GM23338 (cell line): ENCODE data around the gene KCNJ6. TPM values are rescaled to one million over a fixed set of nuclear protein-coding genes. Genes with fewer than 3 reads are reported as not detected.
"Not testable (repeated sequence)": the region's sequence is repeated elsewhere in the genome, so short reads cannot be mapped to it uniquely, and the experiment has no call there.

ENCODE experiments used
- ATAC-seq: fragments of 200-7000 bp; cut with Tn5 transposase; 3 replicates; pipeline ENCODE4 v1.9.1; 2020
- DNase-seq: peaks from one replicate; pipeline ENCODE4 v3.0.0-alpha.2; 2015; ENCODE audit warnings: low spot score
- H2AFZ ChIP-seq: fragments of 200-600 bp; sonication (generic); 2 replicates; pipeline ENCODE4 v1.8.0; 2016; ENCODE audit warnings: antibody characterized with exemption, mild to moderate bottlenecking, moderate library complexity
- H3F3A ChIP-seq: fragments of 200-600 bp; sonication (generic); replicated peaks from 2 replicates; pipeline ENCODE4 v1.8.0; 2017; ENCODE audit warnings: antibody characterized with exemption, mixed run types, low read depth
- H3K27ac ChIP-seq: fragments of 200-600 bp; sonication (generic); 2 replicates; pipeline ENCODE4 v1.6.1; 2016; ENCODE audit warnings: low read depth
- H3K27me3 ChIP-seq: fragments of 200-600 bp; sonication (generic); 2 replicates; pipeline ENCODE4 v1.8.0; 2016; ENCODE audit warnings: mild to moderate bottlenecking, mixed run types, moderate library complexity; ENCODE audit not compliant: insufficient read depth
- H3K36me3 ChIP-seq: fragments of 200-600 bp; sonication (generic); 2 replicates; pipeline ENCODE4 v1.8.0; 2016; ENCODE audit warnings: mild to moderate bottlenecking; ENCODE audit not compliant: insufficient read depth
- H3K4me1 ChIP-seq: fragments of 200-600 bp; sonication (generic); 2 replicates; pipeline ENCODE4 v1.8.0; 2016; ENCODE audit warnings: mild to moderate bottlenecking, moderate library complexity; ENCODE audit not compliant: insufficient read depth
- H3K4me2 ChIP-seq: fragments of 200-600 bp; sonication (generic); 2 replicates; pipeline ENCODE4 v1.7.1; 2017; ENCODE audit warnings: mixed run types
- H3K4me3 ChIP-seq: fragments of 200-600 bp; sonication (generic); 2 replicates; pipeline ENCODE4 v1.6.1; 2016; ENCODE audit warnings: mixed run types
- H3K79me2 ChIP-seq: fragments of 200-600 bp; sonication (generic); replicated peaks from 2 replicates; pipeline ENCODE4 v1.8.0; 2017; ENCODE audit warnings: mild to moderate bottlenecking; ENCODE audit not compliant: insufficient read depth
- H3K9me2 ChIP-seq: fragments of 200-600 bp; sonication (generic); 2 replicates; pipeline ENCODE4 v1.8.0; 2017; ENCODE audit not compliant: insufficient read depth
- H4K20me1 ChIP-seq: fragments of 200-600 bp; sonication (generic); replicated peaks from 2 replicates; pipeline ENCODE4 v1.8.0; 2017; ENCODE audit warnings: mild to moderate bottlenecking; ENCODE audit not compliant: insufficient read depth
- H3K27ac Mint-ChIP-seq: 2 replicates; pipeline ENCODE4 v1.8.0; 2020; ENCODE audit warnings: inconsistent platforms, mild to moderate bottlenecking, moderate library complexity, mixed read lengths
- H3K27me3 Mint-ChIP-seq: 3 replicates; pipeline ENCODE4 v1.8.0; 2022; ENCODE audit warnings: low read depth, mild to moderate bottlenecking, moderate library complexity, mixed read lengths, inconsistent platforms; ENCODE audit not compliant: insufficient read depth, poor library complexity
- H3K36me3 Mint-ChIP-seq: 3 replicates; pipeline ENCODE4 v1.8.0; 2021; ENCODE audit warnings: low read depth, mild to moderate bottlenecking, inconsistent platforms, moderate library complexity, mixed read lengths
- H3K4me1 Mint-ChIP-seq: 3 replicates; pipeline ENCODE4 v1.8.0; 2020; ENCODE audit warnings: mild to moderate bottlenecking, inconsistent platforms, mixed read lengths
- H3K4me3 Mint-ChIP-seq: 3 replicates; pipeline ENCODE4 v1.8.0; 2021; ENCODE audit warnings: moderate library complexity, mild to moderate bottlenecking, inconsistent platforms, mixed read lengths
- H3K9me3 Mint-ChIP-seq: 3 replicates; pipeline ENCODE4 v1.8.0; 2020; ENCODE audit warnings: moderate library complexity, mild to moderate bottlenecking, inconsistent platforms, mixed read lengths
- CREB1 ChIP-seq: fragments of 250-450 bp; sonication (Bioruptor Pico); IDR thresholded peaks from 2 replicates; pipeline ENCODE4 v1.5.0; 2020; ENCODE audit warnings: low read depth, mild to moderate bottlenecking, moderate library complexity
- EZH2 ChIP-seq: fragments of 200-600 bp; sonication (generic); IDR thresholded peaks from one replicate; pipeline ENCODE4 v1.8.0; 2017; ENCODE audit warnings: antibody characterized with exemption, mild to moderate bottlenecking, low read depth; ENCODE audit not compliant: unreplicated experiment
- JUNB ChIP-seq: IDR thresholded peaks from one replicate; pipeline ENCODE4 v1.6.1; 2016; ENCODE audit warnings: antibody characterized with exemption; ENCODE audit not compliant: unreplicated experiment
- NANOG ChIP-seq: IDR thresholded peaks from 2 replicates; pipeline ENCODE4 v1.6.1; 2016; ENCODE audit warnings: antibody characterized with exemption, borderline replicate concordance
- POLR2AphosphoS5 ChIP-seq: IDR thresholded peaks from 2 replicates; pipeline ENCODE4 v1.6.1; 2016; ENCODE audit warnings: antibody characterized with exemption, low read depth
- REST ChIP-seq: IDR thresholded peaks from one replicate; pipeline ENCODE4 v1.6.1; 2018; ENCODE audit warnings: antibody characterized with exemption; ENCODE audit not compliant: unreplicated experiment
- STAT1 ChIP-seq: IDR thresholded peaks from one replicate; pipeline ENCODE4 v1.6.1; 2016; ENCODE audit warnings: antibody characterized with exemption; ENCODE audit not compliant: unreplicated experiment
- ZNF114 ChIP-seq: fragments of 250-450 bp; sonication (Bioruptor Pico); IDR thresholded peaks from 2 replicates; pipeline ENCODE4 v1.5.0; 2020; ENCODE audit warnings: mild to moderate bottlenecking, moderate library complexity
- ZNF331 ChIP-seq: fragments of 250-450 bp; sonication (Bioruptor Pico); IDR thresholded peaks from 2 replicates; pipeline ENCODE4 v1.5.0; 2020; ENCODE audit warnings: low read depth, mild to moderate bottlenecking, moderate library complexity
- polyA plus RNA-seq: library from polyadenylated mRNA; unstranded; fragments of >200 nt; fragmentation: Nextera tagmentation; extraction: Ambion mirVana; gene quantifications from 2 replicates; pipeline ENCODE4 v1.2.1, GENCODE V29; 2016
- total RNA-seq: library from RNA; depleted of rRNA; stranded (reverse); fragments of >200 nt; shearing (Covaris generic); gene quantifications from 2 replicates; pipeline ENCODE4 v1.2.3, GENCODE V29; 2014
- TF ChIP-seq, protein P1 (sequence below), 2 experiments: fragments of 200-600 bp in 1 of 2; sonication (generic) in 1 of 2; conservative IDR thresholded peaks; 2 replicates each; pipeline versions ENCODE4 v1.5.1 to v1.6.1; 2016 to 2017; ENCODE audit warnings: antibody characterized with exemption in 2 of 2, low read depth in 2 of 2, mild to moderate bottlenecking in 2 of 2, moderate library complexity in 1 of 2

KCNJ6 gene
- total and polyA plus RNA-seq, 2 experiments from 2014 or later = 0.48 to 0.52 TPM

DNA sequence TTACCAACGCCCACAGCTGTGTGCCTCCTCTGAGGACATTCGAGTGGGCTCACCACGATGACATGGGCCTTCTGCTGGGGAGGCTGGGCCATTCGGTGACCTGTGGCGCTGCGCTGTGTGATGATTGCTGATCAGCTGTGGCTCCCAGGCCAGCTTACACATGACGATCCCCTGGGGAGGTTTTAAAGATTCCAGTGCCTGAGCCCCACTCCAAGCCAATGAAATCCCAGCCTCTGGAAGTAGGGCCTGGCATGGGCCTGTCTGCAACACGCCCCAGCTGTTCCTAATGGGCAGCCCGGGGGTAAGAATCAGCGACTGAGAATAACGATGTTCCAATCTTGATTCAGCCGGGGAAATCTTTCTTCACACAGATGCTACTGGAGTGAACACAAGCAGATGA is 153.7 kb downstream of the KCNJ6 start (continued):
- TF ChIP-seq REST (no peak), JUNB (no peak), ZNF114 (no peak), EZH2 (no peak), POLR2AphosphoS5 (no peak), ZNF331 (CRISPR knock-in tag) (no peak), CREB1 (CRISPR knock-in tag) (no peak)

DNA sequence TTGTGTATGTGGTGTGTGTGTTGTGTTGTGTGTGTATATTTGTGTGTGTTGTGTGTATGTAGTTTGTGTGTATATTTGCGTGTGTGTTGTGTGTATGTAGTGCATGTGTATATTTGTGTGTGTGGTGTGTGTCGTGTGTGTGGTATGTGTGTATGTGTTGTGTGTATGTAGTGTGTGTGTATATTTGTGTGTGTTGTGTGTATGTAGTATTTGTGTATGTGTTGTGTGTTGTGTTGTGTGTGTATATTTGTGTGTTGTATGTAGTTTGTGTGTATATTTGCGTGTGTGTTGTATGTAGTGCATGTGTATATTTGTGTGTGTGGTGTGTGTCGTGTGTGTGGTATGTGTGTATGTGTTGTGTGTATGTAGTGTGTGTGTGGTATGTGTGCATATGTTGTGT is 154.9 kb downstream of the KCNJ6 start:
- not testable (repeated sequence) for DNase-seq, H2AFZ ChIP-seq, H3K4me3 ChIP-seq, H4K20me1 ChIP-seq, ATAC-seq, H3K4me1 ChIP-seq, H3K36me3 Mint-ChIP-seq, H3K79me2 ChIP-seq, H3K4me3 Mint-ChIP-seq, H3K4me1 Mint-ChIP-seq, H3K27ac ChIP-seq, H3K27ac Mint-ChIP-seq, H3K36me3 ChIP-seq, H3K4me2 ChIP-seq, H3K9me3 Mint-ChIP-seq, H3K27me3 ChIP-seq, H3F3A ChIP-seq, H3K9me2 ChIP-seq
- peaks cover 10% of the 10 kb centered on the region for H3K27me3 Mint-ChIP-seq

GRCh38 chr21:37759777-37760176 is 156.5 kb downstream of the KCNJ6 start:
- Mint-ChIP-seq H3K4me1 (peaks cover 16% of the 10 kb centered on the region), H3K27ac (no peak overlapping the region)
- TF ChIP-seq CREB1 (CRISPR knock-in tag) = no peak
- TF ChIP-seq, protein P1, sequence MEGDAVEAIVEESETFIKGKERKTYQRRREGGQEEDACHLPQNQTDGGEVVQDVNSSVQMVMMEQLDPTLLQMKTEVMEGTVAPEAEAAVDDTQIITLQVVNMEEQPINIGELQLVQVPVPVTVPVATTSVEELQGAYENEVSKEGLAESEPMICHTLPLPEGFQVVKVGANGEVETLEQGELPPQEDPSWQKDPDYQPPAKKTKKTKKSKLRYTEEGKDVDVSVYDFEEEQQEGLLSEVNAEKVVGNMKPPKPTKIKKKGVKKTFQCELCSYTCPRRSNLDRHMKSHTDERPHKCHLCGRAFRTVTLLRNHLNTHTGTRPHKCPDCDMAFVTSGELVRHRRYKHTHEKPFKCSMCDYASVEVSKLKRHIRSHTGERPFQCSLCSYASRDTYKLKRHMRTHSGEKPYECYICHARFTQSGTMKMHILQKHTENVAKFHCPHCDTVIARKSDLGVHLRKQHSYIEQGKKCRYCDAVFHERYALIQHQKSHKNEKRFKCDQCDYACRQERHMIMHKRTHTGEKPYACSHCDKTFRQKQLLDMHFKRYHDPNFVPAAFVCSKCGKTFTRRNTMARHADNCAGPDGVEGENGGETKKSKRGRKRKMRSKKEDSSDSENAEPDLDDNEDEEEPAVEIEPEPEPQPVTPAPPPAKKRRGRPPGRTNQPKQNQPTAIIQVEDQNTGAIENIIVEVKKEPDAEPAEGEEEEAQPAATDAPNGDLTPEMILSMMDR (conservative IDR thresholded peaks at IDR 0.05; ENCODE audit: low read depth in 2 of 2) = no peak
- no peak for TF ChIP-seq ZNF114
- no peak for TF ChIP-seq STAT1
- TF ChIP-seq JUNB = no peak
- no peak for TF ChIP-seq NANOG
- TF ChIP-seq EZH2 = no peak

More at GRCh38 chr21:37759777-37760176, 156.5 kb downstream of the KCNJ6 start:
- Mint-ChIP-seq H3K9me3 (no peaks in the 10 kb centered on the region), H3K36me3 (no peaks in the 10 kb centered on the region), H3K27me3 (peaks cover 11% of the 10 kb centered on the region), H3K4me3 (no peak overlapping the region)
- H3K4me3 ChIP-seq = no peak overlapping the region
- no peaks in the 10 kb centered on the region for H3F3A ChIP-seq
- peaks cover 12% of the 10 kb centered on the region for H3K4me1 ChIP-seq
- H3K4me2 ChIP-seq = no peak overlapping the region
- ATAC-seq (no peak), DNase-seq (no peak)
- no peaks in the 10 kb centered on the region for H4K20me1 ChIP-seq
- H3K79me2 ChIP-seq = no peaks in the 10 kb centered on the region
- H3K36me3 ChIP-seq = no peaks in the 10 kb centered on the region
- no peak overlapping the region for H2AFZ ChIP-seq
- no peak overlapping the region for H3K27ac ChIP-seq
- H3K9me2 ChIP-seq = no peaks in the 10 kb centered on the region
- no peaks in the 10 kb centered on the region for H3K27me3 ChIP-seq
